ENCODE data around the gene FCRLB.
"Not testable (repeated sequence)": the region's sequence is repeated elsewhere in the genome, so short reads cannot be mapped to it uniquely, and the experiment has no call there.

Gene FCRLB

DNA sequence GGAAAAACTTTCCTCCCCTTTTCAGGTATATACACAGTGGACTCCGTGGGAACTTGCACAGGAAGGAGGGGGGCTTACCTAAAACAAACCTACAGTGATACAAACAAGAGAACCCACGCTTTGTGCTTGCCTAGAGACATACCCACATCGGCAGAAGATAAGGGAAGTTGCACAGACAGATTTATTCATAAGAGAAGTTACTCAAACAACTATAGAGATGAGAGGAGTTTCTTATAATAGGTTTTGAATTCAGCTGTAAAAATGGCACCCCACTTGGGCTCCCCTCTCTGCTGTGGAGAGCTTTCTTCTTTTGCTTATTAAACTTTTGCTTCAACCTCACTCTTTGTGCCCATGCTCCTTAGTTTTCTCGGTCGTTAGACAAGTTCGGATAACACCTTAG lies 26.5 kb downstream of the FCRLB start:
- DNase-seq: no peak

DNA sequence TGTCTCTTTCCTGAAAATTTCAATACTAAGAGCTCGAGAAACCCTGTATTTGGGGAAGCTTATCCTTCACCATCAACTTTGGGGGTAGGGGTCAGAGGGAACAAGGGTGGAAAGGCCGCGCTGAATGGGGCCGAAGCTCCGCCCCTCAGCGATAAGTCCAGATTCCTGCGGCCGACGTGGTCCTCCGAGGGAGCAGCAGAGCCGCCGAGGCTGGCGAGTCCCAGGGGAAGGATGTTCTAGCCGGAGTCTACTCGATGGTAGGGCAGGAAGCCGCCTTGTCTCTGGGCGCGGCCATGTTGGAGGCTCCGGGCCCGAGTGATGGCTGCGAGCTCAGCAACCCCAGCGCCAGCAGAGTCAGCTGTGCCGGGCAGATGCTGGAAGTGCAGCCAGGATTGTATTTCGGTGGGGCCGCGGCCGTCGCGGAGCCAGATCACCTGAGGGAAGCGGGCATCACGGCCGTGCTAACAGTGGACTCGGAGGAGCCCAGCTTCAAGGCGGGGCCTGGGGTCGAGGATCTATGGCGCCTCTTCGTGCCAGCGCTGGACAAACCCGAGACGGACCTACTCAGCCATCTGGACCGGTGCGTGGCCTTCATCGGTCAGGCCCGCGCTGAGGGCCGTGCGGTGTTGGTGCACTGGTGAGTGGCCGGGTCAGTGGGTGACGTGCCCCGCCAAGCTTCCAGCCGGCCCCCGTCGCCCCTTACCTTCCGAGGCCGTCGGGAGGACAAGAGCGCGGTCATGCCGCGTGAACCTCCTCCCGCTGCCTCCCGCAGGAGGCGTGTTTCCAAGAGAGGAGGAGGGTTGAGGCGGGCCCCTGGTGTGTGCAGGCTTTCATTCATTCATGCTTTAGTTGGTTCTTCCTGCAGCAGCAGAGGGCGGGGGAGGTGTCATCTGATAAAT lies 28.4 kb downstream of the FCRLB start, which contains the start of gene DUSP12:
Gene DUSP12 (plus strand): TSS at position 278 of the 899 bp plus-strand sequence. CDS start 16 bp downstream, at position 294.
- peak; percentile 90 for DNase-seq

DNA sequence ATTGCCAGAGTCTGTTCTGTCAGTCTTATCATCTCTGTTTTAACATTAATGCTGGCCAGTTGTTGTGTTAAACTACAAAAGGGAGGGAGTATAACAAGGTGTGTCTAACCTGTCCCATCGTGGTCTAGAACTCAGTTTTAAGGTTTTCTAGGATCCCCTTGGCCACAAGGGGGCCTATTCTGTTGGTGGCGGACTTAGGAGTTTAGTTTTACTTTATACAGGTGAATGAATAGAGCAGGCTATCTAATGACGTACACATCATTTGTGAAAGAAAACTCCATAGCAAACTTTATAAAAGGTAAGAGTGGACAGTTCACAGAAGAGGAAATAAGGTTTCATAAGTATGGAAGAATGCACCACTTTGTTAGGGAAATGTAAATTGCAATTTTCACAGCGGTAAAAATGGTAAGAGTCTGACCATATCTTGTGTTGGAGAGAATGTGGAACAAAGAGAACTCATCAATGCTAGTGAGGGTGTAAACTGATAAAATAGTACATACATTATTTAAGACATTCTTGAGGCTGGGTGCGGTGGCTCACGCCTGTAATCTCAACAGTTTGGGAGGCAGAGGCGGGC lies 42.3 kb downstream of the FCRLB start:
- peak; percentile 71 for DNase-seq

DNA sequence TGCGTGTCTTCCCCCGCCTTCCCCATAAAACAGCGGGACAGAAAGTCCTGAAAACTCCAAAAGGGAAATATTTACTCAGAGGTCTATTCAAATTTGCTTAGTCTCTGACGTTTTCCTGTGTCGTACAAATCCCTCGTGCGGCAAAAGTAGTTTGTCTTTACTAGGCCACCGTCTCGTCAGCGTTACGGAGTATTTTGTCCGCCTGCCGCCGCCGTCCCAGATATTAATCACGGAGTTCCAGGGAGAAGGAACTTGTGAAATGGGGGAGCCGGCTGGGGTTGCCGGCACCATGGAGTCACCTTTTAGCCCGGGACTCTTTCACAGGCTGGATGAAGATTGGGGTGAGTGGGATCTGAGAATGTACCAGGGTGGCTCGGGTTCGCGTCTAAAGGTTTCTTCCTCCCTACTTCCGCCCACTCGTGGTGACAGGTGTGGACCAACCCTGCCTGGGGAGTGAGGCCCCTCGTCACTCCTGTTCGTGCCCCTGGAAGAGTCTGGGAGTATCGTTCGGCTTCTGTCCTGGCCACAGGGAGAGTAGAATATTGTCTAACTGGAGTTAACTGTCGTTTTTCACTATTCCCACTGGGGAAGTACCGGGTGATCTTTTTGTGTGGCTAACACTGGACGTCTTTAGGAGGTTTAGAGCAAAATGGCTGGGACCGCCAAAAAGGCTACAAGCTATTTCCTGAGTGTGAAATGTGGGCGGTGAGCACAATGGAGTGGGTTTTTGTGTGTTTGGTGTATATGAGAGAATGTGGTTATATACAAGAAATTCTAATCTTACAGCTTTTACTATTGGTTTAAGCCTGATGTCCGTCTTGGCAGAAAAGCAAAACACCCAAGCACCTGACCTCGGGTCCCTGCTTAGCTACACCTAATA lies 45.0 kb downstream of the FCRLB start, which contains the start of gene ATF6:
Gene ATF6 (plus strand): TSS at position 219 of the 880 bp plus-strand sequence. CDS start 41 bp downstream, at position 260.
- DNase-seq: peak; percentile 87

DNA sequence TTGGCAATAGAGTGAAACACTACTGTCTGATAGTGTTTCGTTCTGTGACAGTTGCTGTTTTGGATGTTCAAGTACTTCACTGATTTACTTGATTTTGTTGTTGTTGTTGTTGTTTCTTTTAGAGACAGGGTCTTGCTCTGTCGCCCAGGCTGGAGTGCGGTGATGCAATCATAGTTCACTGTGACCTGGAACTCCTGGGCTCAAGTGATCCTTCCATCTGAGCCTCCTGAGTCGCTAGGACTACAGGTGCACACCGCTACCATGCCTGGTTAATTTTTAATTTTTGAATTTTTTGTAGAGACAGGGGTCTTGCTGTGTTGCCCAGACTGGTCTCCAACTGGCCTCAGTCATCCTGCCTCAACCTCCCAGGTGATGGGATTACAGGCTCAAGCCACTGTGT lies 47.1 kb downstream of the FCRLB start:
- no peak for DNase-seq

DNA sequence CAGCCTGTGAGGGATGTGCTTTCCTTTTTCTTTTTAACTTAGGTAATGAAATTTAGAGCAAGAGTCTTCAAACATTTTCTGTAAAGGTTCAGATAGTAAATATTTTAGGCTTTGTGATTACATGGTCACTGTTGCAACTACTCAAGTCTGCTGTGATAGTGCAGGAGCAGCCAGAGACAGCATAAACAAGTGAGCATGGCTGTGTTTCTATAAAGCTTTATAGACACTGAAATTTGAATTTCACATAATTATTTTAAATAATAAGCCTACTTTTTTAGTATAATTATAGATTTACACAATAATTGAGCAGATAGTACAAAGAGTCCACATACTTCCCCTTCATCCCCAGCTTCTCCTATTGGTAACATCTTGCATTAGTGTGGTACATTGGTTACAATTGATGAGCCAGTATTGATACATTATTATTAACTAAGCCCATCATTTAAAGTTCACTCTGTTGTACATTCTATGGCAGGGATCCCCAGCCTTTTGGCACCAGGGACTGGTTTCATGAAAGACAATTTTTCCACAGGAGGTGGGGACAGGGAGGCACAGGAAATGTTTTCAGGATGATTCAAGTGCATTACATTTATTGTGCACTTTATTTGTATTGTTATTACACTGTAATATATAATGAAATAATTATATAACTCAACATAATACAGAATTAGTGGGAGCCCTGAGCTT lies 47.8 kb downstream of the FCRLB start:
- no peak for DNase-seq

DNA sequence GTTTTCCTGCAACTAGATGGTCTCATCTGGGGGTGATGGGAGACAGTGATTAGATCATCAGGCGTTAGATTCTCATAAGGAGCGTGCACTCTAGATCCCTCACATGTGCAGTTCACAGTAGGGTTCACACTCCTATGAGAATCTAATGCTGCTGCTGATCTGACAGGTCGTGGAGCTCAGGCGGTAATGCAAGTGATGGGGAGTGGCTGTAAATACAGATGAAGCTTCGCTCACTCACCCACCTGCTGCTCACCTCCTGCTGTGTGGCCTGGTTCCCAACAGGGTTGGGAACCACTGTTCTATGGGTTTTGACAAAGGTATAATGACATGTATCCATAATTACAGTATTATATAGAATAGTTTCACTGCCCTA lies 48.3 kb downstream of the FCRLB start:
- not testable (repeated sequence) for DNase-seq

DNA sequence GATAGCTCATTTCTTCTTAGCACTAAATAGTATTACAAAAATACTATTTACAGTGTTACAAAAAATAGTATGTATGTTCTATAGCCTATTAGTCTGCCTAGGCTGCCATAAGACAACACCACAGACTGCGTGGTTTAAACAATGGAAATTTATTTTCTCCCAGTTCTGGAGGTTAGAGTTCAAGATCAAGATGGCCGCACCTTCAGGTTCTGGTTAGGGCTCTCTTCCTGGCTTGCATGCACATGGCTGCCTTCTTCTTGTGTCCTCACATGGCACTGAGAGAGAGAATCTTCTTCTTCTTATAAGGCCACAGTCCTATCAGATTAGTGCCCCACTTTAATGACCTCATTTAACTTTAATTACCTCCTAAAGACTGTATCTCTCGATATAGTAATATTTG lies 48.9 kb downstream of the FCRLB start:
- DNase-seq: no peak

DNA sequence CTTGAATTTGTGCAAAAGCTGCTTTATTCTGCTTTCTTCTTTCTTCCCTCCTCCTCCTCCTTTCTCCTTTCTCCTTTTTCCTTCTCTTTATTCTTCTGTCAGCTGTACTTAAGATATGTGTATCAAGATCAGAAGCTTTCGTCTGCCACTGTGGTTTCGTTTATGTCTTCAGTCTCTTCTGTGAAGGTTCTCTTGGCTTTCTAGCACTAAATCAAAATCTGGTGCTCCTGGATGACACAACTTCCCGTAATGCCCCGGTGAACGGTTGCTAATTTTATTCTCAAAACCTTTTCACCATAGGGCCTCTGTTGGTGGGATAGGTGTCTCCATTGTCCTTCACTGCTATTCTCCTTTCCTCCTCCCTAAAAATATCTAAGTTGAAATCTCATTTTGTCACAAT lies 49.8 kb downstream of the FCRLB start:
- no peak for DNase-seq

DNA sequence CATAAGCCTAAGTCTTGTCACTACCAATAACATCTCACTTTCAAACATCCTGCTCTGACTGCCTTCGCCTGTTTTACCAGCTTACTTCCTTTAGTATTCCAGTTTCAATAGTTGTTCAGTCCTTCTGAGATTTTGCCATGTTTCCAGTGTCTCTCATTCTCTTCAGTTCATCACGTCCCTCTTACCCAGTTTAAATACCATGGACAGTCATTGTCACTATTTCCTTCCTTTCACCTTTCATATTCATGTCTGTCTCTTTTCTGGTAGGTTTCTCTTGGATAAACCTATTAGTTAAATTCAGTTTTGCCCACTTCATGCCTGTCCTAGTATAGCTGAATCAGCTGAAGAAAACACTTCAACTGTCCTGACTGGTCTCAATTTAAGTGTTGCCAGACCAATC lies 50.6 kb downstream of the FCRLB start:
- DNase-seq: no peak

DNA sequence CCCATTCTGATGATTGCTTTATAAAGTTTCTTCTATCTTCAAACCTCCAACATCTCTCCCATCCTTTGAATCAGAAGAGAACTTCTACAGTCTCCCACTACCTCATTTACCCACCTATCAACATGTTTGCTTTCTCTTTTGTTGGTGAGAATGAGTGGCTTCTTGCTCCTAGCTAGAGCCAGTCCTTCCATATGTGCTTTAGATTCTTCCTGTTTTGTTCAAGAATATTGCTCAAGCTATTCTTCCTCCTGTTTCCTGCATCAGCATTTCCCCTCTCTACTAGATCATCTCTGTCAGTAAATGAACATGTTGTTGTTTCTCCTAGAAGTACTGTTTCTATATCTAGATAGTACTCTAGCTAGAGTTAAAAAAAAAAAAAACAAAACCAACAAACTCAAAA lies 51.1 kb downstream of the FCRLB start:
- no peak for DNase-seq

DNA sequence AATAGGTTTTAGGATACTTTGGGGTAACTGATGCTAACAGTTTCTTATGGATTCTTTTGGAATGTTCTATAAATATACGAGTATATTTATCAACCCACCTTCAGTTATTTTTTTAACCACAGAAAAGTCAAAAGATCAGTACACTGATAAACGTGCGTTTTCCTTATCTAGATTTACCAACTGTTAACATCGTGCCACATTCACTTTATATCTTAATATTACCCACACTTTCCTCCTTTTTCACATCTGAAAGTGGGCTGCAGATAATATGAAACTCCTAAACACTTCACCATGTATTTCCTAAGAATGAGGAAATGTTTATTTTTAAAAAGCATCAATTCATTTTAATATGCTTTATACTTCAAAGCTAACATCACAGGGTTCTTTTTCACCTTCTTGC lies 52.4 kb downstream of the FCRLB start:
- no peak for DNase-seq

DNA sequence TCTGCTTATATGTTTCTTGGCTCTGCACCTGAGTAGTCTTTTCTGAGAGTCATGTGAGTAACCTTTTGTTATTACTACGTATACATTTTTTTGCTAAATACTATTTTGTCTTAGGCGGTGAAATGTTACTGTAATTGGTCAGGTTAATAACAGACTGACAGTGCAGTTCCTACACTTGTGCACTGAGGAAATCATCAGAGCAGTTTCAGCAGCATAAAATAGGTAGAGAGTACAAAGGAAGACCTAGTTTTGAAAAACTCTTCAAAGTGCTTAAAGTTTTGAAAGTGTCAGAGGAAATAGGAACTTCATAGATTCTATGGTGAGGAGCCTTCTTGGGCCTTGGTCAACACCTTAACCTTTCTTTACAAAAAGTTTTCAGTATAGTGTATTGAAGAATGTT lies 55.9 kb downstream of the FCRLB start:
- no peak for DNase-seq
